ENCODE data around the gene RAP1GAP. TPM values are rescaled to one million over a fixed set of nuclear protein-coding genes. Genes with fewer than 3 reads are reported as not detected.

RAP1GAP gene
- total RNA-seq, 2 donors from 2014 or later: 29.6 to 36.3 TPM

DNA sequence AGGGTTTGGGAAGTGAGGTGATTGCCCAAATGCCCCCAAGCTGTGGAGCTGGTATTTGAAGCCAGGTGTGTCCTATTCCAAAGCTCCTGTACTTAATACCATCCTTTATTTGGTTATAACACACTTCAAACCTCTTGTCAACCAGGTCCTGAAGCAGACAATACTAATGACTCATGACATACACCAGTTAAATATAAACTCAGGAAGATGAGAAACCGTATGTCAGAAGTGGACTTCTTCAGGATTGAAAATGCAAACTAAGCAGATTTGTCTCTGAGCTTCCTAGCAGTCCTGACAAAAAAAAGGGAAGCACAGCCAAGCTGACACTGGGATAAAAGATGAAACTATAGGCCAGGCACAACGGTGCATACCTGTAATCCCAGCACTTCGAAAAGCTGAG is 89.4 kb downstream of the RAP1GAP start:
- intact Hi-C loops (cut with DNase I): loop anchor here (10.0 kb wide), 2 partner anchors 75 to 365 kb away; partner anchors contain the start of gene ALPL
- TF ChIP-seq, protein P1, sequence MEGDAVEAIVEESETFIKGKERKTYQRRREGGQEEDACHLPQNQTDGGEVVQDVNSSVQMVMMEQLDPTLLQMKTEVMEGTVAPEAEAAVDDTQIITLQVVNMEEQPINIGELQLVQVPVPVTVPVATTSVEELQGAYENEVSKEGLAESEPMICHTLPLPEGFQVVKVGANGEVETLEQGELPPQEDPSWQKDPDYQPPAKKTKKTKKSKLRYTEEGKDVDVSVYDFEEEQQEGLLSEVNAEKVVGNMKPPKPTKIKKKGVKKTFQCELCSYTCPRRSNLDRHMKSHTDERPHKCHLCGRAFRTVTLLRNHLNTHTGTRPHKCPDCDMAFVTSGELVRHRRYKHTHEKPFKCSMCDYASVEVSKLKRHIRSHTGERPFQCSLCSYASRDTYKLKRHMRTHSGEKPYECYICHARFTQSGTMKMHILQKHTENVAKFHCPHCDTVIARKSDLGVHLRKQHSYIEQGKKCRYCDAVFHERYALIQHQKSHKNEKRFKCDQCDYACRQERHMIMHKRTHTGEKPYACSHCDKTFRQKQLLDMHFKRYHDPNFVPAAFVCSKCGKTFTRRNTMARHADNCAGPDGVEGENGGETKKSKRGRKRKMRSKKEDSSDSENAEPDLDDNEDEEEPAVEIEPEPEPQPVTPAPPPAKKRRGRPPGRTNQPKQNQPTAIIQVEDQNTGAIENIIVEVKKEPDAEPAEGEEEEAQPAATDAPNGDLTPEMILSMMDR (IDR thresholded peaks at IDR 0.05): no peak
- H3K27me3 ChIP-seq: no peaks in the 10 kb centered on the region
- DNase-seq: no peak
- H3K9ac ChIP-seq (ENCODE audit: low read depth in 2 of 2, low read length in 2 of 2): no peak overlapping the region
- no peaks in the 10 kb centered on the region for H3K4me1 ChIP-seq
- no peaks in the 10 kb centered on the region for H3K9me3 ChIP-seq
- no peaks in the 10 kb centered on the region for H3K36me3 ChIP-seq
- no peak overlapping the region for H3K27ac ChIP-seq
- H3K4me3 ChIP-seq: no peak overlapping the region

DNA sequence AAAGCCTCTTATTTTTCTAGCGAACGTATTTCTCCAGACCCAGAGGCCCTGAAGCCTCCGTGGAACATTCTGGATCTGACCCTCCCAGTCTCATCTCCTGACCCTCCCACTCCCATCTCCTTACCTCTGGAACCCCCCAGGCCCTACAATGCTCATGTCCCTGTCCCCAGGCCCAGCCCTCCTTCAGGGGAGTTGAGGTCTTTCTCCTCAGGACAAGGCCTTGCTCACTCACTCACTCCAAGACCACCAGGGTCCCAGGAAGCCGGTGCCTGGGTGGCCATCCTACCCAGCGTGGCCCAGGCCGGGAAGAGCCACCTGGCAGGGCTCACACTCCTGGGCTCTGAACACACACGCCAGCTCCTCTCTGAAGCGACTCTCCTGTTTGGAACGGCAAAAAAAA is 91.2 kb downstream of the RAP1GAP start:
- Histone ChIP-seq H3K9me3 (no peaks in the 10 kb centered on the region), H3K4me1 (peaks cover 3% of the 10 kb centered on the region), H3K27me3 (no peaks in the 10 kb centered on the region), H3K27ac (no peak overlapping the region), H3K4me3 (no peak overlapping the region), H3K36me3 (no peaks in the 10 kb centered on the region), H3K9ac (ENCODE audit: low read depth in 2 of 2, low read length in 2 of 2) (no peak overlapping the region)
- DNase-seq: no peak
- intact Hi-C loops (cut with DNase I): loop anchor here (10.0 kb wide), 2 partner anchors 73 to 363 kb away; partner anchors contain the start of gene ALPL
- TF ChIP-seq, protein P1 (IDR thresholded peaks at IDR 0.05): no peak

DNA sequence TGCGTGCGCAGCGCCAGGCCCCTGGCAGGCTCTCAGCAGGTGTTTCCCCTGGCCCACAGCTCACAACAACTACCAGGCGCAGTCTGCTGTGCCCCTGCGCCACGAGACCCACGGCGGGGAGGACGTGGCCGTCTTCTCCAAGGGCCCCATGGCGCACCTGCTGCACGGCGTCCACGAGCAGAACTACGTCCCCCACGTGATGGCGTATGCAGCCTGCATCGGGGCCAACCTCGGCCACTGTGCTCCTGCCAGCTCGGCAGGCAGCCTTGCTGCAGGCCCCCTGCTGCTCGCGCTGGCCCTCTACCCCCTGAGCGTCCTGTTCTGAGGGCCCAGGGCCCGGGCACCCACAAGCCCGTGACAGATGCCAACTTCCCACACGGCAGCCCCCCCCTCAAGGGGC is 91.8 kb downstream of the RAP1GAP start:
- no peak for DNase-seq
- Histone ChIP-seq H3K9ac (ENCODE audit: low read depth in 2 of 2, low read length in 2 of 2) (no peak overlapping the region), H3K27me3 (no peaks in the 10 kb centered on the region), H3K27ac (no peak overlapping the region), H3K4me1 (peaks cover 3% of the 10 kb centered on the region), H3K9me3 (no peaks in the 10 kb centered on the region), H3K4me3 (no peak overlapping the region), H3K36me3 (no peaks in the 10 kb centered on the region)
- intact Hi-C loops (cut with DNase I): loop anchor here (10.0 kb wide), 2 partner anchors 73 to 363 kb away; partner anchors contain the start of gene ALPL
- TF ChIP-seq, protein P1 (IDR thresholded peaks at IDR 0.05): no peak

DNA sequence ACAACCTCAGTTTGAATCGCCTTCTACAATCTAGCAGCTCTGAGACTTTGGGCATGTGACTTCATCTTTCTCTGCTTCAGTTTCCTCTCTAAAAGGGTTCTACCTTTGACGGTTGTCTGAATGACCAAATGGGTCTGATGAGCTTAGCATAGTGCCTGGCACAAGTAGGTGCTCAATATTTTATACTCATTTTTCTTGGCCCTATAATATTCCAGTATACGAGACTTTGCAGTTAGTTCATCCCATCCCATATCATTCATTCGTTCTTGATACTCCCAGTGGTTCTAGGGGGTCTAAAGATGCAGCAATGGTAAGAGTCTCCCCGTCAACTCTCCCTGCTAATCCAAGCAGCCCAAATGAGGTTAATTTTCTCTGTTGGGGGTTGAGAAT is 92.4 kb downstream of the RAP1GAP start:
- intact Hi-C loops (cut with DNase I): loop anchor here (10.0 kb wide), 2 partner anchors 72 to 362 kb away; partner anchors contain the start of gene ALPL
- TF ChIP-seq, protein P1 (IDR thresholded peaks at IDR 0.05): no peak

DNA sequence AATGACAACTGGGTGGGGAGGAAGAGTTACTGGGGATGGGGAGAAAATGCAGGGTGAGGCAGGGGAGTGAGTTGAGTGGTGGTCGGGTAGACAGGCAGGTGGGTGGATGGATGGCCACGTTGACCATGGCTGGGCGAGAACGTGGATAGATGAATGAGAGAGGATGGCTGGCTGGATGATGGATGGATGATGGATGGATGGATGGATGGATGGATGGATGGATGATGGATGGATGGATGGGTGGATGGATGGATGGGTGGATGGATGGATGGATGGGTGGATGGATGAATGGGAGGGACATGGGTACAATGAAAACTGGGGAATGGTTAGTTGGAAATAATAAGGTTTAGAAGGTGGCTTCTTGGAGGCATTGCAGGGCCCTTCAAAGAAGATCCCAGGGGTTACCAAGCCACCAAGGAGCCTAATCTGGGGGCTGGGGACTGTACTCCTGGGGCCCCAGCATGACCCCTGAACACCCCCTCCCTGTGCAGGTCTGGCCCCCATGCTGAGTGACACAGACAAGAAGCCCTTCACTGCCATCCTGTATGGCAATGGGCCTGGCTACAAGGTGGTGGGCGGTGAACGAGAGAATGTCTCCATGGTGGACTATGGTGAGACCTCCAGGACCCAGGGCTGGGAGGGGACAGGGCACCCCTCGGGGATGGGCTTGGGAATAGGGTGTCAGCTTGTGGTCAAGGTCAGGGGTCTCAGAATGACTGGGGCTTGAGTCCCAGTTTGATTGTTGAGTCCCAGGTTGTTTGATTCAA is 92.9 kb downstream of the RAP1GAP start:
- Histone ChIP-seq H3K4me1 (peaks cover 3% of the 10 kb centered on the region), H3K4me3 (no peak overlapping the region), H3K9me3 (no peaks in the 10 kb centered on the region), H3K36me3 (no peaks in the 10 kb centered on the region), H3K27me3 (no peaks in the 10 kb centered on the region), H3K9ac (ENCODE audit: low read depth in 2 of 2, low read length in 2 of 2) (no peak overlapping the region), H3K27ac (no peak overlapping the region)
- TF ChIP-seq, protein P1 (IDR thresholded peaks at IDR 0.05): no peak
- intact Hi-C loops (cut with DNase I): loop anchor here (10.0 kb wide), 2 partner anchors 71 to 361 kb away; partner anchors contain the start of gene ALPL
- no peak for DNase-seq

More for the DNA sequence above, 92.4 kb downstream of the RAP1GAP start:
- Histone ChIP-seq H3K9ac (ENCODE audit: low read depth in 2 of 2, low read length in 2 of 2) (no peak overlapping the region), H3K27ac (no peak overlapping the region), H3K36me3 (no peaks in the 10 kb centered on the region), H3K4me1 (peaks cover 3% of the 10 kb centered on the region), H3K4me3 (no peak overlapping the region), H3K27me3 (no peaks in the 10 kb centered on the region), H3K9me3 (no peaks in the 10 kb centered on the region)
- no peak for DNase-seq

Data from colonic mucosa (tissue), 4 donors.